GM23338 (cell line): ENCODE results near the gene TTC28. TPM values are rescaled to one million over a fixed set of nuclear protein-coding genes. Genes with fewer than 3 reads are reported as not detected.

ENCODE experiments used
- ATAC-seq: fragments of 200-7000 bp; cut with Tn5 transposase; 3 replicates; pipeline ENCODE4 v1.9.1; 2020
- DNase-seq: peaks from one replicate; pipeline ENCODE4 v3.0.0-alpha.2; 2015; ENCODE audit warnings: low spot score
- H2AFZ ChIP-seq: fragments of 200-600 bp; sonication (generic); 2 replicates; pipeline ENCODE4 v1.8.0; 2016; ENCODE audit warnings: antibody characterized with exemption, mild to moderate bottlenecking, moderate library complexity
- H3F3A ChIP-seq: fragments of 200-600 bp; sonication (generic); replicated peaks from 2 replicates; pipeline ENCODE4 v1.8.0; 2017; ENCODE audit warnings: antibody characterized with exemption, mixed run types, low read depth
- H3K27ac ChIP-seq: fragments of 200-600 bp; sonication (generic); 2 replicates; pipeline ENCODE4 v1.6.1; 2016; ENCODE audit warnings: low read depth
- H3K27me3 ChIP-seq: fragments of 200-600 bp; sonication (generic); 2 replicates; pipeline ENCODE4 v1.8.0; 2016; ENCODE audit warnings: mild to moderate bottlenecking, mixed run types, moderate library complexity; ENCODE audit not compliant: insufficient read depth
- H3K36me3 ChIP-seq: fragments of 200-600 bp; sonication (generic); 2 replicates; pipeline ENCODE4 v1.8.0; 2016; ENCODE audit warnings: mild to moderate bottlenecking; ENCODE audit not compliant: insufficient read depth
- H3K4me1 ChIP-seq: fragments of 200-600 bp; sonication (generic); 2 replicates; pipeline ENCODE4 v1.8.0; 2016; ENCODE audit warnings: mild to moderate bottlenecking, moderate library complexity; ENCODE audit not compliant: insufficient read depth
- H3K4me2 ChIP-seq: fragments of 200-600 bp; sonication (generic); 2 replicates; pipeline ENCODE4 v1.7.1; 2017; ENCODE audit warnings: mixed run types
- H3K4me3 ChIP-seq: fragments of 200-600 bp; sonication (generic); 2 replicates; pipeline ENCODE4 v1.6.1; 2016; ENCODE audit warnings: mixed run types
- H3K79me2 ChIP-seq: fragments of 200-600 bp; sonication (generic); replicated peaks from 2 replicates; pipeline ENCODE4 v1.8.0; 2017; ENCODE audit warnings: mild to moderate bottlenecking; ENCODE audit not compliant: insufficient read depth
- H3K9me2 ChIP-seq: fragments of 200-600 bp; sonication (generic); 2 replicates; pipeline ENCODE4 v1.8.0; 2017; ENCODE audit not compliant: insufficient read depth
- H4K20me1 ChIP-seq: fragments of 200-600 bp; sonication (generic); replicated peaks from 2 replicates; pipeline ENCODE4 v1.8.0; 2017; ENCODE audit warnings: mild to moderate bottlenecking; ENCODE audit not compliant: insufficient read depth
- H3K27ac Mint-ChIP-seq: 2 replicates; pipeline ENCODE4 v1.8.0; 2020; ENCODE audit warnings: inconsistent platforms, mild to moderate bottlenecking, moderate library complexity, mixed read lengths
- H3K27me3 Mint-ChIP-seq: 3 replicates; pipeline ENCODE4 v1.8.0; 2022; ENCODE audit warnings: low read depth, mild to moderate bottlenecking, moderate library complexity, mixed read lengths, inconsistent platforms; ENCODE audit not compliant: insufficient read depth, poor library complexity
- H3K36me3 Mint-ChIP-seq: 3 replicates; pipeline ENCODE4 v1.8.0; 2021; ENCODE audit warnings: low read depth, mild to moderate bottlenecking, inconsistent platforms, moderate library complexity, mixed read lengths
- H3K4me1 Mint-ChIP-seq: 3 replicates; pipeline ENCODE4 v1.8.0; 2020; ENCODE audit warnings: mild to moderate bottlenecking, inconsistent platforms, mixed read lengths
- H3K4me3 Mint-ChIP-seq: 3 replicates; pipeline ENCODE4 v1.8.0; 2021; ENCODE audit warnings: moderate library complexity, mild to moderate bottlenecking, inconsistent platforms, mixed read lengths
- H3K9me3 Mint-ChIP-seq: 3 replicates; pipeline ENCODE4 v1.8.0; 2020; ENCODE audit warnings: moderate library complexity, mild to moderate bottlenecking, inconsistent platforms, mixed read lengths
- CREB1 ChIP-seq: fragments of 250-450 bp; sonication (Bioruptor Pico); IDR thresholded peaks from 2 replicates; pipeline ENCODE4 v1.5.0; 2020; ENCODE audit warnings: low read depth, mild to moderate bottlenecking, moderate library complexity
- EZH2 ChIP-seq: fragments of 200-600 bp; sonication (generic); IDR thresholded peaks from one replicate; pipeline ENCODE4 v1.8.0; 2017; ENCODE audit warnings: antibody characterized with exemption, mild to moderate bottlenecking, low read depth; ENCODE audit not compliant: unreplicated experiment
- EZH2phosphoT487 ChIP-seq: fragments of 200-600 bp; sonication (generic); IDR thresholded peaks from one replicate; pipeline ENCODE4 v1.8.1; 2018; ENCODE audit warnings: antibody characterized with exemption; ENCODE audit not compliant: unreplicated experiment
- JUNB ChIP-seq: IDR thresholded peaks from one replicate; pipeline ENCODE4 v1.6.1; 2016; ENCODE audit warnings: antibody characterized with exemption; ENCODE audit not compliant: unreplicated experiment
- NANOG ChIP-seq: IDR thresholded peaks from 2 replicates; pipeline ENCODE4 v1.6.1; 2016; ENCODE audit warnings: antibody characterized with exemption, borderline replicate concordance
- POLR2AphosphoS5 ChIP-seq: IDR thresholded peaks from 2 replicates; pipeline ENCODE4 v1.6.1; 2016; ENCODE audit warnings: antibody characterized with exemption, low read depth
- STAT1 ChIP-seq: IDR thresholded peaks from one replicate; pipeline ENCODE4 v1.6.1; 2016; ENCODE audit warnings: antibody characterized with exemption; ENCODE audit not compliant: unreplicated experiment
- ZNF331 ChIP-seq: fragments of 250-450 bp; sonication (Bioruptor Pico); IDR thresholded peaks from 2 replicates; pipeline ENCODE4 v1.5.0; 2020; ENCODE audit warnings: low read depth, mild to moderate bottlenecking, moderate library complexity
- polyA plus RNA-seq: library from polyadenylated mRNA; unstranded; fragments of >200 nt; fragmentation: Nextera tagmentation; extraction: Ambion mirVana; gene quantifications from 2 replicates; pipeline ENCODE4 v1.2.1, GENCODE V29; 2016
- total RNA-seq: library from RNA; depleted of rRNA; stranded (reverse); fragments of >200 nt; shearing (Covaris generic); gene quantifications from 2 replicates; pipeline ENCODE4 v1.2.3, GENCODE V29; 2014
- TF ChIP-seq, protein P1 (sequence below): fragments of 250-450 bp; sonication (Bioruptor Pico); IDR thresholded peaks from 2 replicates; pipeline ENCODE4 v1.5.0; 2020; ENCODE audit warnings: mild to moderate bottlenecking, moderate library complexity
- TF ChIP-seq, protein P2 (sequence below): IDR thresholded peaks from one replicate; pipeline ENCODE4 v1.6.1; 2018; ENCODE audit warnings: antibody characterized with exemption; ENCODE audit not compliant: unreplicated experiment
- TF ChIP-seq, protein P3 (sequence below): IDR thresholded peaks from 2 replicates; pipeline ENCODE4 v1.6.1; 2016; ENCODE audit warnings: antibody characterized with exemption
- TF ChIP-seq, protein P4 (sequence below), 2 experiments: fragments of 200-600 bp in 1 of 2; sonication (generic) in 1 of 2; conservative IDR thresholded peaks; 2 replicates each; pipeline versions ENCODE4 v1.5.1 to v1.6.1; 2016 to 2017; ENCODE audit warnings: antibody characterized with exemption in 2 of 2, low read depth in 2 of 2, mild to moderate bottlenecking in 2 of 2, moderate library complexity in 1 of 2

TTC28 gene
- total and polyA plus RNA-seq, 2 experiments from 2014 or later, result 4.5 to 16.1 TPM

DNA sequence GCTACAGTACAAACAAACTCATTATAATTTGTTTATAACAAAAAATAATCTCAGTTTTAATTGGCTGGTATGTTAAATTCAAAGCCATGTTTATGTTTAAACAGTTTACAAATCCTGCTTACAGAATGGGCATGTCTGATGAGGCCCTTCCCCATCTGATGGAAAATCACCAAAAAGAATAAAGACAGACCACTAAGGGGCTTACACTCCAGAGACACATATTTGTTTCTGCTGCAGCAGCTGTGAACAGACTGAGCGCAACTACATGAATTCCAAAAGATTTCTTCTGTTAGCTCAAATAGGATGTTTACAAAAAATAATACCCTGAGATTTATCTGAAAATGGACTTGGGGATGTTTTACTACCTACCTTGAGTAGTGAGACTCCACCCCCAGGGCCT lies 585.9 kb downstream of the TTC28 start:
- Mint-ChIP-seq H3K4me1 (no peaks in the 10 kb centered on the region), H3K27me3 (peaks cover 5% of the 10 kb centered on the region), H3K4me3 (no peak overlapping the region), H3K9me3 (peaks cover 1% of the 10 kb centered on the region; the same call in 2 of the 3 replicates), H3K36me3 (peaks cover 4% of the 10 kb centered on the region), H3K27ac (no peak overlapping the region)
- no peaks in the 10 kb centered on the region for H3K79me2 ChIP-seq
- H3F3A ChIP-seq, result no peaks in the 10 kb centered on the region
- H3K9me2 ChIP-seq, result no peaks in the 10 kb centered on the region
- H2AFZ ChIP-seq, result no peak overlapping the region
- H3K27ac ChIP-seq, result no peak overlapping the region
- H3K4me2 ChIP-seq, result no peak overlapping the region
- no peaks in the 10 kb centered on the region for H4K20me1 ChIP-seq
- no peak for TF ChIP-seq EZH2phosphoT487
- TF ChIP-seq JUNB, result no peak
- TF ChIP-seq CREB1 (CRISPR knock-in tag), result no peak
- TF ChIP-seq ZNF331 (CRISPR knock-in tag), result no peak
- TF ChIP-seq POLR2AphosphoS5, result no peak
- TF ChIP-seq, protein P1, sequence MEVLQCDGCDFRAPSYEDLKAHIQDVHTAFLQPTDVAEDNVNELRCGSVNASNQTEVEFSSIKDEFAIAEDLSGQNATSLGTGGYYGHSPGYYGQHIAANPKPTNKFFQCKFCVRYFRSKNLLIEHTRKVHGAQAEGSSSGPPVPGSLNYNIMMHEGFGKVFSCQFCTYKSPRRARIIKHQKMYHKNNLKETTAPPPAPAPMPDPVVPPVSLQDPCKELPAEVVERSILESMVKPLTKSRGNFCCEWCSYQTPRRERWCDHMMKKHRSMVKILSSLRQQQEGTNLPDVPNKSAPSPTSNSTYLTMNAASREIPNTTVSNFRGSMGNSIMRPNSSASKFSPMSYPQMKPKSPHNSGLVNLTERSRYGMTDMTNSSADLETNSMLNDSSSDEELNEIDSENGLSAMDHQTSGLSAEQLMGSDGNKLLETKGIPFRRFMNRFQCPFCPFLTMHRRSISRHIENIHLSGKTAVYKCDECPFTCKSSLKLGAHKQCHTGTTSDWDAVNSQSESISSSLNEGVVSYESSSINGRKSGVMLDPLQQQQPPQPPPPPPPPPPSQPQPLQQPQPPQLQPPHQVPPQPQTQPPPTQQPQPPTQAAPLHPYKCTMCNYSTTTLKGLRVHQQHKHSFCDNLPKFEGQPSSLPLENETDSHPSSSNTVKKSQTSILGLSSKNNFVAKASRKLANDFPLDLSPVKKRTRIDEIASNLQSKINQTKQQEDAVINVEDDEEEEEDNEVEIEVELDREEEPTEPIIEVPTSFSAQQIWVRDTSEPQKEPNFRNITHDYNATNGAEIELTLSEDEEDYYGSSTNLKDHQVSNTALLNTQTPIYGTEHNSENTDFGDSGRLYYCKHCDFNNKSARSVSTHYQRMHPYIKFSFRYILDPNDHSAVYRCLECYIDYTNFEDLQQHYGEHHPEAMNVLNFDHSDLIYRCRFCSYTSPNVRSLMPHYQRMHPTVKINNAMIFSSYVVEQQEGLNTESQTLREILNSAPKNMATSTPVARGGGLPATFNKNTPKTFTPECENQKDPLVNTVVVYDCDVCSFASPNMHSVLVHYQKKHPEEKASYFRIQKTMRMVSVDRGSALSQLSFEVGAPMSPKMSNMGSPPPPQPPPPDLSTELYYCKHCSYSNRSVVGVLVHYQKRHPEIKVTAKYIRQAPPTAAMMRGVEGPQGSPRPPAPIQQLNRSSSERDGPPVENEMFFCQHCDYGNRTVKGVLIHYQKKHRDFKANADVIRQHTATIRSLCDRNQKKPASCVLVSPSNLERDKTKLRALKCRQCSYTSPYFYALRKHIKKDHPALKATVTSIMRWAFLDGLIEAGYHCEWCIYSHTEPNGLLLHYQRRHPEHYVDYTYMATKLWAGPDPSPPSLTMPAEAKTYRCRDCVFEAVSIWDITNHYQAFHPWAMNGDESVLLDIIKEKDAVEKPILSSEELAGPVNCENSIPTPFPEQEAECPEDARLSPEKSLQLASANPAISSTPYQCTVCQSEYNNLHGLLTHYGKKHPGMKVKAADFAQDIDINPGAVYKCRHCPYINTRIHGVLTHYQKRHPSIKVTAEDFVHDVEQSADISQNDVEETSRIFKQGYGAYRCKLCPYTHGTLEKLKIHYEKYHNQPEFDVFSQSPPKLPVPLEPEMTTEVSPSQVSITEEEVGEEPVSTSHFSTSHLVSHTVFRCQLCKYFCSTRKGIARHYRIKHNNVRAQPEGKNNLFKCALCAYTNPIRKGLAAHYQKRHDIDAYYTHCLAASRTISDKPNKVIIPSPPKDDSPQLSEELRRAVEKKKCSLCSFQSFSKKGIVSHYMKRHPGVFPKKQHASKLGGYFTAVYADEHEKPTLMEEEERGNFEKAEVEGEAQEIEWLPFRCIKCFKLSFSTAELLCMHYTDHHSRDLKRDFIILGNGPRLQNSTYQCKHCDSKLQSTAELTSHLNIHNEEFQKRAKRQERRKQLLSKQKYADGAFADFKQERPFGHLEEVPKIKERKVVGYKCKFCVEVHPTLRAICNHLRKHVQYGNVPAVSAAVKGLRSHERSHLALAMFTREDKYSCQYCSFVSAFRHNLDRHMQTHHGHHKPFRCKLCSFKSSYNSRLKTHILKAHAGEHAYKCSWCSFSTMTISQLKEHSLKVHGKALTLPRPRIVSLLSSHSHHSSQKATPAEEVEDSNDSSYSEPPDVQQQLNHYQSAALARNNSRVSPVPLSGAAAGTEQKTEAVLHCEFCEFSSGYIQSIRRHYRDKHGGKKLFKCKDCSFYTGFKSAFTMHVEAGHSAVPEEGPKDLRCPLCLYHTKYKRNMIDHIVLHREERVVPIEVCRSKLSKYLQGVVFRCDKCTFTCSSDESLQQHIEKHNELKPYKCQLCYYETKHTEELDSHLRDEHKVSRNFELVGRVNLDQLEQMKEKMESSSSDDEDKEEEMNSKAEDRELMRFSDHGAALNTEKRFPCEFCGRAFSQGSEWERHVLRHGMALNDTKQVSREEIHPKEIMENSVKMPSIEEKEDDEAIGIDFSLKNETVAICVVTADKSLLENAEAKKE (CRISPR knock-in tag), result no peak
- no peak for TF ChIP-seq EZH2
- TF ChIP-seq, protein P2, sequence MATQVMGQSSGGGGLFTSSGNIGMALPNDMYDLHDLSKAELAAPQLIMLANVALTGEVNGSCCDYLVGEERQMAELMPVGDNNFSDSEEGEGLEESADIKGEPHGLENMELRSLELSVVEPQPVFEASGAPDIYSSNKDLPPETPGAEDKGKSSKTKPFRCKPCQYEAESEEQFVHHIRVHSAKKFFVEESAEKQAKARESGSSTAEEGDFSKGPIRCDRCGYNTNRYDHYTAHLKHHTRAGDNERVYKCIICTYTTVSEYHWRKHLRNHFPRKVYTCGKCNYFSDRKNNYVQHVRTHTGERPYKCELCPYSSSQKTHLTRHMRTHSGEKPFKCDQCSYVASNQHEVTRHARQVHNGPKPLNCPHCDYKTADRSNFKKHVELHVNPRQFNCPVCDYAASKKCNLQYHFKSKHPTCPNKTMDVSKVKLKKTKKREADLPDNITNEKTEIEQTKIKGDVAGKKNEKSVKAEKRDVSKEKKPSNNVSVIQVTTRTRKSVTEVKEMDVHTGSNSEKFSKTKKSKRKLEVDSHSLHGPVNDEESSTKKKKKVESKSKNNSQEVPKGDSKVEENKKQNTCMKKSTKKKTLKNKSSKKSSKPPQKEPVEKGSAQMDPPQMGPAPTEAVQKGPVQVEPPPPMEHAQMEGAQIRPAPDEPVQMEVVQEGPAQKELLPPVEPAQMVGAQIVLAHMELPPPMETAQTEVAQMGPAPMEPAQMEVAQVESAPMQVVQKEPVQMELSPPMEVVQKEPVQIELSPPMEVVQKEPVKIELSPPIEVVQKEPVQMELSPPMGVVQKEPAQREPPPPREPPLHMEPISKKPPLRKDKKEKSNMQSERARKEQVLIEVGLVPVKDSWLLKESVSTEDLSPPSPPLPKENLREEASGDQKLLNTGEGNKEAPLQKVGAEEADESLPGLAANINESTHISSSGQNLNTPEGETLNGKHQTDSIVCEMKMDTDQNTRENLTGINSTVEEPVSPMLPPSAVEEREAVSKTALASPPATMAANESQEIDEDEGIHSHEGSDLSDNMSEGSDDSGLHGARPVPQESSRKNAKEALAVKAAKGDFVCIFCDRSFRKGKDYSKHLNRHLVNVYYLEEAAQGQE, result no peak
- TF ChIP-seq, protein P3, sequence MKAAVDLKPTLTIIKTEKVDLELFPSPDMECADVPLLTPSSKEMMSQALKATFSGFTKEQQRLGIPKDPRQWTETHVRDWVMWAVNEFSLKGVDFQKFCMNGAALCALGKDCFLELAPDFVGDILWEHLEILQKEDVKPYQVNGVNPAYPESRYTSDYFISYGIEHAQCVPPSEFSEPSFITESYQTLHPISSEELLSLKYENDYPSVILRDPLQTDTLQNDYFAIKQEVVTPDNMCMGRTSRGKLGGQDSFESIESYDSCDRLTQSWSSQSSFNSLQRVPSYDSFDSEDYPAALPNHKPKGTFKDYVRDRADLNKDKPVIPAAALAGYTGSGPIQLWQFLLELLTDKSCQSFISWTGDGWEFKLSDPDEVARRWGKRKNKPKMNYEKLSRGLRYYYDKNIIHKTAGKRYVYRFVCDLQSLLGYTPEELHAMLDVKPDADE, result no peak
- no peak for TF ChIP-seq NANOG
- TF ChIP-seq, protein P4, sequence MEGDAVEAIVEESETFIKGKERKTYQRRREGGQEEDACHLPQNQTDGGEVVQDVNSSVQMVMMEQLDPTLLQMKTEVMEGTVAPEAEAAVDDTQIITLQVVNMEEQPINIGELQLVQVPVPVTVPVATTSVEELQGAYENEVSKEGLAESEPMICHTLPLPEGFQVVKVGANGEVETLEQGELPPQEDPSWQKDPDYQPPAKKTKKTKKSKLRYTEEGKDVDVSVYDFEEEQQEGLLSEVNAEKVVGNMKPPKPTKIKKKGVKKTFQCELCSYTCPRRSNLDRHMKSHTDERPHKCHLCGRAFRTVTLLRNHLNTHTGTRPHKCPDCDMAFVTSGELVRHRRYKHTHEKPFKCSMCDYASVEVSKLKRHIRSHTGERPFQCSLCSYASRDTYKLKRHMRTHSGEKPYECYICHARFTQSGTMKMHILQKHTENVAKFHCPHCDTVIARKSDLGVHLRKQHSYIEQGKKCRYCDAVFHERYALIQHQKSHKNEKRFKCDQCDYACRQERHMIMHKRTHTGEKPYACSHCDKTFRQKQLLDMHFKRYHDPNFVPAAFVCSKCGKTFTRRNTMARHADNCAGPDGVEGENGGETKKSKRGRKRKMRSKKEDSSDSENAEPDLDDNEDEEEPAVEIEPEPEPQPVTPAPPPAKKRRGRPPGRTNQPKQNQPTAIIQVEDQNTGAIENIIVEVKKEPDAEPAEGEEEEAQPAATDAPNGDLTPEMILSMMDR (conservative IDR thresholded peaks at IDR 0.05; ENCODE audit: low read depth in 2 of 2), result no peak
- no peak for TF ChIP-seq STAT1
- no peaks in the 10 kb centered on the region for H3K4me1 ChIP-seq
- no peaks in the 10 kb centered on the region for H3K36me3 ChIP-seq
- DNase-seq, result no peak
- no peak overlapping the region for H3K4me3 ChIP-seq
- ATAC-seq, result no peak
- no peaks in the 10 kb centered on the region for H3K27me3 ChIP-seq
